Immature natural killer cell (primary cell): ENCODE data around the gene LIMS1. TPM values are rescaled to one million over a fixed set of nuclear protein-coding genes. Genes with fewer than 3 reads are reported as not detected.
A peak's percentile ranks its signal among the peaks of the same experiment; 100 is the strongest.
"Not testable (repeated sequence)": the region's sequence is repeated elsewhere in the genome, so short reads cannot be mapped to it uniquely, and the experiment has no call there.

Experiments used
- DNase-seq, 3 donors: peaks; one replicate each; pipeline ENCODE4 v3.0.0; 2022; ENCODE audit warnings: mixed read lengths in 1 of 3
- H3K27ac Mint-ChIP-seq, 6 donors: one replicate each; pipeline ENCODE4 v1.8.0; 2020; ENCODE audit warnings: mixed read lengths in 6 of 6, mild to moderate bottlenecking in 5 of 6, inconsistent platforms in 4 of 6, moderate library complexity in 3 of 6
- H3K27me3 Mint-ChIP-seq, 3 donors: one replicate each; pipeline ENCODE4 v1.8.0; 2020 to 2021; ENCODE audit warnings: low read depth in 3 of 3, mild to moderate bottlenecking in 3 of 3, mixed read lengths in 3 of 3, moderate library complexity in 3 of 3, inconsistent platforms in 1 of 3
- H3K36me3 Mint-ChIP-seq, 3 donors: one replicate each; pipeline ENCODE4 v1.8.0; 2020; ENCODE audit warnings: mixed read lengths in 3 of 3, inconsistent platforms in 2 of 3, mild to moderate bottlenecking in 2 of 3
- H3K4me1 Mint-ChIP-seq, 2 donors: one replicate each; pipeline ENCODE4 v1.8.0; 2020; ENCODE audit warnings: inconsistent platforms in 2 of 2, mild to moderate bottlenecking in 2 of 2, mixed read lengths in 2 of 2, moderate library complexity in 1 of 2
- H3K4me3 Mint-ChIP-seq, 5 donors: one replicate each; pipeline ENCODE4 v1.8.0; 2020; ENCODE audit warnings: mild to moderate bottlenecking in 5 of 5, mixed read lengths in 5 of 5, inconsistent platforms in 3 of 5, moderate library complexity in 3 of 5
- H3K9me3 Mint-ChIP-seq, 6 donors: one replicate each; pipeline ENCODE4 v1.8.0; 2020; ENCODE audit warnings: mild to moderate bottlenecking in 6 of 6, mixed read lengths in 6 of 6, inconsistent platforms in 4 of 6, moderate library complexity in 3 of 6
- polyA plus RNA-seq, 3 donors: library from polyadenylated mRNA; unstranded; fragments of 300-500 nt; fragmentation: Illumina TruSeq; gene quantifications; one replicate each; pipeline ENCODE4 v1.2.3, GENCODE V29; 2021

LIMS1 gene
- polyA plus RNA-seq, 3 donors from 2014 or later: 31.3 to 64.7 (median 60.6) TPM

GRCh38 chr2:108585436-108585835, 51.2 kb downstream of the LIMS1 start:
- Mint-ChIP-seq H3K36me3 (no peaks in the 10 kb centered on the region), H3K27me3 (no peaks in the 10 kb centered on the region), H3K4me1 (peaks cover 20 to 37% of the 10 kb centered on the region in 2 donors), H3K27ac (peak overlapping the region in 1 of 6 donors; percentile 4), H3K4me3 (no peak overlapping the region), H3K9me3 (no peaks in the 10 kb centered on the region)
- no peak for DNase-seq

- Mint-ChIP-seq H3K4me3 (no peak overlapping the region), H3K9me3 (no peaks in the 10 kb centered on the region), H3K36me3 (no peaks in the 10 kb centered on the region), H3K27me3 (no peaks in the 10 kb centered on the region), H3K27ac (peak overlapping the region in 1 of 6 donors; percentile 23), H3K4me1 (peaks cover 25 to 44% of the 10 kb centered on the region in 2 donors)
- DNase-seq: no peak
Observed at GRCh38 chr2:108586116-108586515, 51.8 kb downstream of the LIMS1 start.

GRCh38 chr2:108586631-108587030, 52.4 kb downstream of the LIMS1 start:
- Mint-ChIP-seq H3K27ac (peak overlapping the region in 2 of 6 donors; percentile 56 to 77), H3K27me3 (no peaks in the 10 kb centered on the region), H3K36me3 (no peaks in the 10 kb centered on the region), H3K4me3 (no peak overlapping the region), H3K4me1 (peaks cover 25 to 45% of the 10 kb centered on the region in 2 donors), H3K9me3 (no peaks in the 10 kb centered on the region)
- DNase-seq: no peak

- DNase-seq: no peak
- H3K27ac Mint-ChIP-seq: peak overlapping the region; percentile 23 to 90 (median 80)
- H3K27me3 Mint-ChIP-seq: no peaks in the 10 kb centered on the region
- peak overlapping the region in 1 of 5 donors; percentile 6 for H3K4me3 Mint-ChIP-seq
- H3K4me1 Mint-ChIP-seq: peaks cover 25 to 45% of the 10 kb centered on the region in 2 donors
- no peaks in the 10 kb centered on the region for H3K36me3 Mint-ChIP-seq
- H3K9me3 Mint-ChIP-seq: no peaks in the 10 kb centered on the region
Observed at GRCh38 chr2:108587621-108588020, 53.4 kb downstream of the LIMS1 start.

GRCh38 chr2:108588070-108588668, 53.9 kb downstream of the LIMS1 start:
- H3K9me3 Mint-ChIP-seq: no peaks in the 10 kb centered on the region
- H3K27me3 Mint-ChIP-seq: no peaks in the 10 kb centered on the region
- H3K4me1 Mint-ChIP-seq: peaks cover 25 to 50% of the 10 kb centered on the region in 2 donors
- no peaks in the 10 kb centered on the region for H3K36me3 Mint-ChIP-seq
- DNase-seq: no peak
- peak overlapping the region; percentile 70 to 90 (median 80) for H3K27ac Mint-ChIP-seq
- peak overlapping the region; percentile 12 to 67 (median 43) for H3K4me3 Mint-ChIP-seq

- no peak for DNase-seq
- Mint-ChIP-seq H3K9me3 (no peaks in the 10 kb centered on the region), H3K27me3 (no peaks in the 10 kb centered on the region), H3K4me1 (peaks cover 30 to 54% of the 10 kb centered on the region in 2 donors), H3K27ac (peak overlapping the region in 4 of 6 donors; percentile 9 to 77 (median 46)), H3K4me3 (peak overlapping the region in 3 of 5 donors; percentile 27 to 36 (median 35)), H3K36me3 (no peaks in the 10 kb centered on the region)
Observed at GRCh38 chr2:108589372-108589771, 55.1 kb downstream of the LIMS1 start.

GRCh38 chr2:108589781-108590180, 55.5 kb downstream of the LIMS1 start:
- no peaks in the 10 kb centered on the region for H3K36me3 Mint-ChIP-seq
- peak overlapping the region in 2 of 5 donors; percentile 27 to 36 for H3K4me3 Mint-ChIP-seq
- H3K9me3 Mint-ChIP-seq: no peaks in the 10 kb centered on the region
- no peak for DNase-seq
- H3K4me1 Mint-ChIP-seq: peaks cover 32 to 57% of the 10 kb centered on the region in 2 donors
- H3K27me3 Mint-ChIP-seq: peaks cover 0 to 1% (median 0%) of the 10 kb centered on the region in 3 donors
- peak overlapping the region in 2 of 6 donors; percentile 75 to 77 for H3K27ac Mint-ChIP-seq

- Mint-ChIP-seq H3K4me1 (peaks cover 45 to 71% of the 10 kb centered on the region in 2 donors), H3K27ac (peak overlapping the region in 1 of 6 donors; percentile 12), H3K27me3 (peaks cover 0 to 3% (median 0%) of the 10 kb centered on the region in 3 donors), H3K36me3 (no peaks in the 10 kb centered on the region), H3K4me3 (no peak overlapping the region), H3K9me3 (no peaks in the 10 kb centered on the region)
- no peak for DNase-seq
Observed at GRCh38 chr2:108591163-108591562, 56.9 kb downstream of the LIMS1 start.

GRCh38 chr2:108593547-108594098, 59.4 kb downstream of the LIMS1 start:
- Mint-ChIP-seq H3K36me3 (no peaks in the 10 kb centered on the region), H3K27ac (peak overlapping the region in 3 of 6 donors; percentile 37 to 70 (median 48)), H3K4me3 (peak overlapping the region in 4 of 5 donors; percentile 5 to 46 (median 22)), H3K4me1 (peaks cover 35 to 60% of the 10 kb centered on the region in 2 donors), H3K9me3 (no peaks in the 10 kb centered on the region), H3K27me3 (peaks cover 0 to 3% (median 0%) of the 10 kb centered on the region in 3 donors)
- no peak for DNase-seq

GRCh38 chr2:108594132-108594981, 60.1 kb downstream of the LIMS1 start:
- no peak for DNase-seq
- Mint-ChIP-seq H3K9me3 (no peaks in the 10 kb centered on the region), H3K36me3 (no peaks in the 10 kb centered on the region), H3K4me1 (peaks cover 34 to 53% of the 10 kb centered on the region in 2 donors), H3K27me3 (peaks cover 0 to 3% (median 0%) of the 10 kb centered on the region in 3 donors), H3K4me3 (peak overlapping the region in 4 of 5 donors; percentile 22 to 67 (median 53)), H3K27ac (peak overlapping the region; percentile 43 to 77 (median 72))

GRCh38 chr2:108594982-108595464, 60.8 kb downstream of the LIMS1 start:
- no peaks in the 10 kb centered on the region for H3K9me3 Mint-ChIP-seq
- H3K36me3 Mint-ChIP-seq: no peaks in the 10 kb centered on the region
- H3K27me3 Mint-ChIP-seq: peaks cover 0 to 3% (median 0%) of the 10 kb centered on the region in 3 donors
- H3K4me3 Mint-ChIP-seq: peak overlapping the region; percentile 22 to 67 (median 60)
- DNase-seq: peak; percentile 26 to 31 (median 31)
- peaks cover 29 to 47% of the 10 kb centered on the region in 2 donors for H3K4me1 Mint-ChIP-seq
- H3K27ac Mint-ChIP-seq: peak overlapping the region; percentile 43 to 77 (median 66)

- not testable (repeated sequence) for H3K9me3 Mint-ChIP-seq, H3K27me3 Mint-ChIP-seq, H3K36me3 Mint-ChIP-seq, DNase-seq
- peaks cover 26 to 39% of the 10 kb centered on the region in 2 donors for H3K4me1 Mint-ChIP-seq
- H3K27ac Mint-ChIP-seq: peak overlapping the region in 3 of 6 donors; percentile 48 to 73 (median 70)
- H3K4me3 Mint-ChIP-seq: peak overlapping the region in 1 of 5 donors; percentile 67
Observed at GRCh38 chr2:108595771-108596170, 61.5 kb downstream of the LIMS1 start.

- H3K4me1 Mint-ChIP-seq: peaks cover 24 to 35% of the 10 kb centered on the region in 2 donors
- not testable (repeated sequence) for H3K9me3 Mint-ChIP-seq, H3K27ac Mint-ChIP-seq, H3K27me3 Mint-ChIP-seq, H3K36me3 Mint-ChIP-seq
- peak; percentile 30 to 49 (median 47) for DNase-seq
- peak overlapping the region in 1 of 5 donors; percentile 28 for H3K4me3 Mint-ChIP-seq
Observed at GRCh38 chr2:108597105-108597744, 63.0 kb downstream of the LIMS1 start.
